Stimulated activated CD4-positive, alpha-beta T cell treated with anti-CD3 and anti-CD28 coated beads, TNF-alpha, amount 100 ng/mL, for 4 hours (primary cell): ENCODE results near the gene KLLN.
"Not testable (repeated sequence)": the region's sequence is repeated elsewhere in the genome, so short reads cannot be mapped to it uniquely, and the experiment has no call there.

Experiments used
- DNase-seq, 3 experiments: peaks; one replicate each; pipeline ENCODE4 v3.0.0-alpha.2; 2020; ENCODE audit warnings: low read depth in 3 of 3

Gene KLLN

DNA sequence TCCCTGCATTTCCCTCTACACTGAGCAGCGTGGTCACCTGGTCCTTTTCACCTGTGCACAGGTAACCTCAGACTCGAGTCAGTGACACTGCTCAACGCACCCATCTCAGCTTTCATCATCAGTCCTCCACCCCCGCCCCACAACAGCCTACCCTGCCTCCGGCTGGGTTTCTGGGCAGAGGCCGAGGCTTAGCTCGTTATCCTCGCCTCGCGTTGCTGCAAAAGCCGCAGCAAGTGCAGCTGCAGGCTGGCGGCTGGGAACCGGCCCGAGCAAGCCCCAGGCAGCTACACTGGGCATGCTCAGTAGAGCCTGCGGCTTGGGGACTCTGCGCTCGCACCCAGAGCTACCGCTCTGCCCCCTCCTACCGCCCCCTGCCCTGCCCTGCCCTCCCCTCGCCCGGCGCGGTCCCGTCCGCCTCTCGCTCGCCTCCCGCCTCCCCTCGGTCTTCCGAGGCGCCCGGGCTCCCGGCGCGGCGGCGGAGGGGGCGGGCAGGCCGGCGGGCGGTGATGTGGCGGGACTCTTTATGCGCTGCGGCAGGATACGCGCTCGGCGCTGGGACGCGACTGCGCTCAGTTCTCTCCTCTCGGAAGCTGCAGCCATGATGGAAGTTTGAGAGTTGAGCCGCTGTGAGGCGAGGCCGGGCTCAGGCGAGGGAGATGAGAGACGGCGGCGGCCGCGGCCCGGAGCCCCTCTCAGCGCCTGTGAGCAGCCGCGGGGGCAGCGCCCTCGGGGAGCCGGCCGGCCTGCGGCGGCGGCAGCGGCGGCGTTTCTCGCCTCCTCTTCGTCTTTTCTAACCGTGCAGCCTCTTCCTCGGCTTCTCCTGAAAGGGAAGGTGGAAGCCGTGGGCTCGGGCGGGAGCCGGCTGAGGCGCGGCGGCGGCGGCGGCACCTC, at the start of gene KLLN, which contains the start of gene PTEN:
KLLN (minus strand) TSS at position 481 of the 891 bp plus-strand sequence. CDS start 1,046 bp downstream, outside the sequence.
PTEN (plus strand) TSS at position 573 of the 891 bp plus-strand sequence. CDS start 845 bp downstream, outside the sequence.
- peak; percentile 60 to 71 (median 65) for DNase-seq

DNA sequence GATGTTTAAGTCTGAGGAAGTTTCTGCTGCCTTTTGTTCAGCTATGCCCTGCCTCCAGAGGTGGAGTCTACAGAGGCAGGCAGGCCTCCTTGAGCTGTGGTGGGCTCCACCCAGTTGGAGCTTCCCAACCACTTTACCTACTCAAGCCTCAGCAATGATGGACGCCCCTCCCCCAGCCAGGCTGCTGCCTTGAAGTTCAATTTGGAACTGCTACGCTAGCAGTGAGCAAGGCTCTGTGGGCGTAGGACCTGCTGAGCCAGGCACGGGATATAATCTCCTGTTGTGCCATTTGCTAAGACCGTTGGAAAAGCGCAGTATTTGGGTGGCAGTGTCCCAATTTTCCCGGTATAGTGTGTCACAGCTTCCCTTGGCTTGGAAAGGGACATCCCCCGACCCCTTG, 40.1 kb upstream of the KLLN start:
- DNase-seq = not testable (repeated sequence)

GRCh38 chr10:87897957-87898356, 34.6 kb upstream of the KLLN start:
- not testable (repeated sequence) for DNase-seq

- DNase-seq = no peak
Observed at GRCh38 chr10:87896216-87896615, 32.9 kb upstream of the KLLN start.

GRCh38 chr10:87895430-87895829, 32.1 kb upstream of the KLLN start:
- DNase-seq = no peak

GRCh38 chr10:87887548-87888289, 24.4 kb upstream of the KLLN start:
- DNase-seq = no peak

DNA sequence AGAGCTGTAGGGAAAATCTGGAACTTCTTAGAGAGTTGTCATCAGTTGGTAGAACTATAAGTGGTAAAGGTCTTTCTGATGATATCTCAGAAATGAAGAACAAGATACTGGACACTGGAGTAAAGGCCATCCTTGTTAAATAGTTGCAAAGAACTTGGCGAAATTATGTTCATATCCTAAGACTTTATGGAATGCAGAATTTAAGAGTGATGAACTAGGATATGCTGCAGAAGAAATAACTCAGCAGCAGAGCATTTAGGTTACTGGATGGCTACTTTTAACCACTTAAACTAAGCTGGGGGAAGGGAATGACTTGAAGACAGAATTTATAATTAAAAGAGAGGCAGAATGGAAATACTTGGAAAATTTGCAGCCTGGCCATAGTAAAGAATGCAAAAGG, 23.8 kb upstream of the KLLN start:
- no peak for DNase-seq

- no peak for DNase-seq
Observed at GRCh38 chr10:87886635-87887034, 23.3 kb upstream of the KLLN start.

DNA sequence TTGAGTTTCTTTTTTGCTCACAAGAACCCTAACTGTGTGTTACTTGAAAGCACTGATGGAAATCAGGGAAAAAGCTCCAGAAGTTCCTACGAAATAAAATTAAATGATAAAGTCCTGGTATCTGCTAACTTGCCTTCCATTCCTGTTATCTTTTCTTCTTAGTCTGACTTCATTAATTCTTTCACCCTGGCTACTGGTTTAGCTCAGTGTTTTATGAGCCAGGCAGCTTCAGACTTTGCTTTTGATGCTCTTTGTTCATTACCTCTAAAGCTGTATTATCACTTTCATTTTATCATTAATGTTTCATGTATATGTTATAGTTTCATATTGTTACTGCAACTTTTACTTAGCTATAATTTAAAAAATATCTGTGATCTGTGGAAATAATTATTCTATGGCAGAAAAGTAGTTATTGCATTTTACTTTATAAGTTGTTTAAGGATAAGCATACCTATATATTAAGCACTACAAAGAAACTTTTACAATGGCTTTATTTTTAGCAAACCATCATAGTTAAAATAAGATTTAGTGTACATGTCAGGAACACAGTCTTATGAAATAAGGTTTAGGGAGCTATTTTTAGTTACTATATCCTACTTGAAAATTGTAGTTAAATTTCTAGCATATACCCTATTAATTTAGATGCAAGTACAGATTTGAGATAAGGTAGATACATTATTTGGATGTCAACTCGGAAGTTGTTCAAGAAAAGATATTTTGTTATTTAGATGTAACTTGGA, 19.4 kb upstream of the KLLN start:
- no peak for DNase-seq

GRCh38 chr10:87881373-87882059, 18.2 kb upstream of the KLLN start:
- not testable (repeated sequence) for DNase-seq

DNA sequence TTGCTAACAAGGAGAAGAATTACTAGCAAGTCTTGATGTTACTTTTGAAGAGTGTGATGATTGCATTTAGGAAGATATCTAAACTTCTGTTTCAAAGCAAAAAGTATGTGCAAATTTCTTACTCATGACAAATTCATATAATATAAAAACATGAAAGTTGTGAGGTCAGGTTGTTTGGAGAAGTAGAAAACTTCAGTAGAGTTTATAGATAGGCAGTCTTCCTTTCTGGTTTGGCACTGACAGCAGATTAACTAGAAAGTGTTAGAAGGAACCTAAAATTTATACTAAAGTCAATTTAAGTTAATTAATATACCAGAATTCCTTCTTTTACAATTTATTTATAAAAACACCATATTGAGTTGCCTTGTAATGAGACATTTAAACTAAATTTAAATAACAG, 17.0 kb upstream of the KLLN start:
- DNase-seq = no peak

- no peak for DNase-seq
Observed at GRCh38 chr10:87878664-87879459, 15.5 kb upstream of the KLLN start.

DNA sequence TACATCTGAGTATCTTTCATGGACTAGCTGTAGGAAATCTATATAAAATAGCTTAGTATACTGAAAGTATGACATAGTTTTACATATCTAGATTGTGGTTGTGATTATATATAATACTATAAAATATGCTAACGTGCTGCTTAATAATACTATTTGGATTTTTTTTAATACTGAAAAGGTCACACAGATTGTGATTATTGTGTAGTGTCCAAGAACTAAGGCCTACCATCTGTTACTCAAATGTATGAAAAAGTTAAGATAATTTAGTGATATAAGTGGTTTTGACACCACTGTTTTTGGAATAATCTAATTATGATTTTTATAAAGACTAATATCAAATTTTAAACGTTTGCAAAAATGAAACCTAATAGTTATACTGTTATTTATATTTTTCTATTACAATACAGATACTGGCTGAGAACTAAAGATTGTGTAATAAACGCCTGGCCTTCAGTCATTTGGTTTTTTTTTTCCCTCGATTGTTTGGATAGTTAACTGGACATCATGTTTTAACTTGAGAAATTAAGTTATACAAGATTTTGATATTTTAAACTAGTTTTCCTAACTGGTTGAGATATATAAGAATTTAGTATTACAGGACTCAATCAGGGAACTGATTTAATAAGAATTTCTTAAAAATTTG, 12.7 kb upstream of the KLLN start:
- no peak for DNase-seq

GRCh38 chr10:87873656-87874055, 10.3 kb upstream of the KLLN start:
- no peak for DNase-seq

DNA sequence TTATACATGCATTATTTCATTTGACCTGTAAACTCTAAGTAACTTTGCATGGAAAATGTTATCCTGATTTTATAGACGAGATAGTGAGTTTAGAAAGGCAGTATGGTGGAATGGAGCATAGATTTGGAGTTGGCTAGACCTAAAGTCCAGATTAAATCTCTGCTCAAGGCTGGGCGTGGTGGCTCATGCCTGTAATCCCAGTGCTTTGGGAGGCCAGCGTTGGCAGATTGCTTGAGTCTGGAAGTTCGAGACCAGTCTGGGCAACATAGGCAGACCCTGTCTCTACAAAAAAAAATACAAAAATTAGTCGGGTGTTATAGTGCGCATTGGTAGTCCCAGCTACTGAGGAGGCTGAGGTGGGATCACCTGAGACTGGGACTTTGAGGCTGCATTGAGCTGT, 9.5 kb upstream of the KLLN start:
- no peak for DNase-seq

DNA sequence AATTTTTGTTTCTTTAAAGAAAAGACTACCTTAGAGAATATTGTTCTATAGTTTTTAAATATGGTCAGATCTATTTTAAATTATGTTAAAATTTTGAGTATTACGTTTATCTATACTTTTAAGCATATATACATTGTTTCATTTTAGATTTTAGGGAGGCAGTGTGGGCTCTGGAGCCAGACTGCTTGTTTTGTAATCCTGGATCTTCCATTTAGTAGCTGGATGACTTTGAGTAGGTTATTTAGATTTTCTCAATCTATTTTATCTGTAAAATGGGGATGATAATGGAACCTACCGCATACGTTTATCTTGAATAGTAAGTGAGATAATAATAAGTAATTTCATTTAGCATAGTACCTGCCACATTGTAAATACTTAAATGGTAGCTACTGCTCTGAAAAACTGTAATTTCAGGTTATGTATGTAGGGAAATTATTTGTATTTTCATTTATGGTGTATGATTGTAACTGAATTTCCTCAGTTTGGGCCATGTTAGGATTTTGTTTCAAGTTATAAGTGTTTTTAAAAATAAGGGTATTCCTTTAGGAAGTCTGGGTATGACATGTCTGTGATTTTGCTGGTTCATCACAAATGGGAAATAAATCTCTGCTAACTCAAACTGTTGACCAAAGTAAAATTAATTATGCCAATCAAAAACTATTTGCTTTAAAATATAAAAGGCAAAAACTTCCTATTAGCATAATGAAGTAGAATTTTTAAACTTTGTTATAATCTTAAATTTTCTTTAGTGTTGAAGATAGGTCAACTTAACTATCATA, 6.6 kb upstream of the KLLN start:
- DNase-seq = no peak

DNA sequence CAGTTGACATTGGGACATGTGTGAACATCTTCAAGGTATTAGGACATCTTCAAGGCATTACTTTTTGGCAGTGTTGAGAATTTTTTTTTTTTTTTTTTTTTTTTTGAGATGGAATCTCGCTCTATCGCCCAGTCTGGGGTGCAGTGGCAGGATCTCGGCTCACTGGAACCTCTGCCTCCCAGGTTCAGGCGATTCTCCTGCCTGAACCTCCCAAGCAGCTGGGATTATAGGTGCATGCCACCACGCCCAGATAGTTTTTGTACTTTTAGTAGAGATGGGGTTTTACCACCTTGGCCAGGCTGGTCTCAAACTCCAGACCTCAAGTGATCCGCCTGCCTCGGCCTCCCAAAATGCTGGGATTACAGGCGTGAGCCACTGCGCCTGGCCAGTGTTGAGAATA, 5.8 kb upstream of the KLLN start:
- not testable (repeated sequence) for DNase-seq

DNA sequence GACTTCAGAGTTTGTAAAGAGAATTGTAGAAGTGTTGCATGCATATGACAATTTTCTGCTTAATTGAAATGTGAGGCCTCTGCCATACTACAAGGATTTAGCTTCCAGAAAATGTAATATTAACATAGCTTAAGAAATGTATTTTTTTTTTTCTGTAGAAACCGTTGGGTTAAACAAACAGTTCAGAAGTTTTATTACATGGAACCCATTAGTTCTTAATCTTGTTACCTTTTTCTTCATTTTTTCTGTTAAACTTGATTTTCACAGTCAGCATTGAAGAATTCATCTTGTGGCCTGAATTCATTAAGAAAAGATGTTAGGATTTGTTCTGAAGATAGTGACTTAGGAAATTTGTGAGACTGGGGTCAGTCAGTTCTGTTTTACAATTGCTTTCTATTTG, 4.9 kb upstream of the KLLN start:
- no peak for DNase-seq

GRCh38 chr10:87867453-87867852, 4.1 kb upstream of the KLLN start:
- no peak for DNase-seq
